ENCODE data around the gene ITGBL1. TPM values are rescaled to one million over a fixed set of nuclear protein-coding genes. Genes with fewer than 3 reads are reported as not detected.

ITGBL1 gene
- total RNA-seq, 2 experiments from 2014 or later, result not detected

DNA sequence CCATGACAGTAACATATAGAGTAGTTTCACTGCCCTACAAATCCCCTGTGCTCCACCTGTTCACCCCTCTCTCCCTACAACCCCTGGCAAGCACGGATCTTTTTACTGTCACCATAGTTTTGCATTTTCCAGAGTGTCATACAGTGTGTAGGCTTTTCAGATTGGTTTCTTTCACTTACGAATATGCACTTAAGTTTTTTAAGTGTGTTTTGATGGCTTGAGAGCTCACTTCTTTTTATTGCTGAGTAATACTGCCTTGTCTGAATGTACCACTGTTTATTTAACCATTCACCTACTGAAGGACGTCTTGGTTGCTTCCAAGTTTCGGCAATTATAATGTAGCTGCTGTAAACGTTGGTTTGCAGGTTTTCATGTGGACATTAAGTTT is 175.1 kb downstream of the ITGBL1 start:
- no peaks in the 10 kb centered on the region for H3K36me3 Mint-ChIP-seq (ENCODE audit: low read depth)
- no peaks in the 10 kb centered on the region for H3K36me3 ChIP-seq (ENCODE audit: insufficient read depth, low read length)
- no peaks in the 10 kb centered on the region for H3K27me3 Mint-ChIP-seq
- intact Hi-C loops (cut with DNase I, micrococcal nuclease), result no loop called here
- peak overlapping the region in 1 of 2 donors; percentile 14 for H3K27ac ChIP-seq (ENCODE audit: low read depth in 1 of 2, low read length in 2 of 2)
- DNase-seq (no peak), ATAC-seq (ENCODE audit: poor library complexity) (peak; percentile 11)
- peaks cover 4% of the 10 kb centered on the region for H3K4me1 ChIP-seq (ENCODE audit: insufficient read depth, low read length)
- TF ChIP-seq CTCF (IDR thresholded peaks at IDR 0.05), result no peak
- H3K27ac Mint-ChIP-seq, result peak overlapping the region; percentile 50
- ChIA-PET POLR2A (no interaction called here), CTCF (no interaction called here)
- no peaks in the 10 kb centered on the region for H3K27me3 ChIP-seq (ENCODE audit: control insufficient read depth in 1 of 2, insufficient read depth in 2 of 2, low read length in 2 of 2)
- H3K4me3 Mint-ChIP-seq, result peak overlapping the region; percentile 79
- H3K4me3 ChIP-seq (ENCODE audit: low read length), result peak overlapping the region; percentile 32
- peaks cover 43% of the 10 kb centered on the region for H3K4me1 Mint-ChIP-seq (ENCODE audit: low read depth)
- no peaks in the 10 kb centered on the region for H3K9me3 ChIP-seq (ENCODE audit: control insufficient read depth in 1 of 2, insufficient read depth in 1 of 2, low read length in 2 of 2)
- no peaks in the 10 kb centered on the region for H3K9me3 Mint-ChIP-seq

GRCh38 chr13:101628900-101629299 is 176.4 kb downstream of the ITGBL1 start:
- Mint-ChIP-seq H3K4me1 (ENCODE audit: low read depth) (peaks cover 36% of the 10 kb centered on the region), H3K27ac (no peak overlapping the region), H3K4me3 (no peak overlapping the region), H3K27me3 (peaks cover 9% of the 10 kb centered on the region), H3K9me3 (no peaks in the 10 kb centered on the region), H3K36me3 (ENCODE audit: low read depth) (no peaks in the 10 kb centered on the region)
- Histone ChIP-seq H3K36me3 (ENCODE audit: insufficient read depth, low read length) (no peaks in the 10 kb centered on the region), H3K9me3 (ENCODE audit: control insufficient read depth in 1 of 2, insufficient read depth in 1 of 2, low read length in 2 of 2) (no peaks in the 10 kb centered on the region), H3K27ac (ENCODE audit: low read depth in 1 of 2, low read length in 2 of 2) (no peak overlapping the region), H3K4me3 (ENCODE audit: low read length) (no peak overlapping the region), H3K27me3 (ENCODE audit: control insufficient read depth in 1 of 2, insufficient read depth in 2 of 2, low read length in 2 of 2) (no peaks in the 10 kb centered on the region), H3K4me1 (ENCODE audit: insufficient read depth, low read length) (peaks cover 4% of the 10 kb centered on the region)
- ChIA-PET POLR2A (no interaction called here), CTCF (no interaction called here)
- no peak for TF ChIP-seq CTCF (IDR thresholded peaks at IDR 0.05)
- DNase-seq (no peak), ATAC-seq (ENCODE audit: poor library complexity) (no peak)
- intact Hi-C loops (cut with DNase I, micrococcal nuclease), result no loop called here

DNA sequence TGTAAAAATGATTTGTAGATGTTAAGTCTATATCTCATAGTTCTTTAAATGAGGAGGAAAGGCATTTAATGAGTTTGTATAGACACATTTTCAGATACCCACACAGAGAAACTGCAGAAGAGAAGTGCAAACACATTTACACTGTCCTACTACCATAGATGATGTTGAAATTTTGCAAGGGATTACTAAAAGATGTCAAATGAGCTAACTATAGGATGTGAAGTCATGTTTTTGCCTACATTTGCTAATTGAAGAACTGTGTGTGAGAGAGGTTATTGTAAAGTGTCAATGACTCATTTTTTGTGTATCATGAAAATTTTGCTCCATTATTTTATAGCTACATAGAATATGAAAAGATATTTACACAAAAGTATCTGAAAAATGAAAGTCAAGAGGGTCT is 178.9 kb downstream of the ITGBL1 start:
- Histone ChIP-seq H3K4me1 (ENCODE audit: insufficient read depth, low read length) (no peaks in the 10 kb centered on the region), H3K4me3 (ENCODE audit: low read length) (no peak overlapping the region), H3K27ac (ENCODE audit: low read depth in 1 of 2, low read length in 2 of 2) (no peak overlapping the region), H3K36me3 (ENCODE audit: insufficient read depth, low read length) (no peaks in the 10 kb centered on the region), H3K9me3 (ENCODE audit: control insufficient read depth in 1 of 2, insufficient read depth in 1 of 2, low read length in 2 of 2) (no peaks in the 10 kb centered on the region), H3K27me3 (ENCODE audit: control insufficient read depth in 1 of 2, insufficient read depth in 2 of 2, low read length in 2 of 2) (no peaks in the 10 kb centered on the region)
- no peak overlapping the region for H3K27ac Mint-ChIP-seq
- TF ChIP-seq CTCF (IDR thresholded peaks at IDR 0.05), result no peak
- H3K36me3 Mint-ChIP-seq (ENCODE audit: low read depth), result no peaks in the 10 kb centered on the region
- H3K4me3 Mint-ChIP-seq, result no peak overlapping the region
- peaks cover 15% of the 10 kb centered on the region for H3K4me1 Mint-ChIP-seq (ENCODE audit: low read depth)
- intact Hi-C loops (cut with DNase I, micrococcal nuclease), result no loop called here
- ATAC-seq (ENCODE audit: poor library complexity) (no peak), DNase-seq (no peak)
- peaks cover 9% of the 10 kb centered on the region for H3K27me3 Mint-ChIP-seq
- ChIA-PET CTCF (no interaction called here), POLR2A (no interaction called here)
- H3K9me3 Mint-ChIP-seq, result no peaks in the 10 kb centered on the region
